KMS-11 (cell line): ENCODE data around the gene TOR2A.

Source experiments
- H2AFZ ChIP-seq: fragments of 200-600 bp; sonication (generic); 2 replicates; pipeline ENCODE4 v1.6.1; 2016; ENCODE audit warnings: antibody characterized with exemption, mixed run types, low read depth
- H3K27ac ChIP-seq: fragments of 200-600 bp; sonication (generic); 2 replicates; pipeline ENCODE4 v1.6.1; 2016; ENCODE audit warnings: mild to moderate bottlenecking, mixed run types
- H3K27me3 ChIP-seq: fragments of 200-600 bp; sonication (generic); 2 replicates; pipeline ENCODE4 v1.6.1; 2017; ENCODE audit warnings: mild to moderate bottlenecking, low read depth, mixed run types, moderate library complexity; ENCODE audit not compliant: insufficient read depth
- H3K36me3 ChIP-seq: fragments of 200-600 bp; sonication (generic); 2 replicates; pipeline ENCODE4 v1.6.1; 2017; ENCODE audit warnings: mild to moderate bottlenecking, mixed run types; ENCODE audit not compliant: insufficient read depth
- H3K4me1 ChIP-seq: fragments of 200-600 bp; sonication (generic); 2 replicates; pipeline ENCODE4 v1.6.1; 2016; ENCODE audit warnings: mild to moderate bottlenecking, low read depth, mixed run types; ENCODE audit not compliant: poor library complexity, severe bottlenecking
- H3K4me2 ChIP-seq: fragments of 200-600 bp; sonication (generic); 2 replicates; pipeline ENCODE4 v1.7.0; 2016; ENCODE audit warnings: mild to moderate bottlenecking, mixed run types
- H3K4me3 ChIP-seq: fragments of 200-600 bp; sonication (generic); IDR thresholded peaks from 2 replicates; pipeline ENCODE4 v1.6.1; 2017; ENCODE audit warnings: low read depth, low read length, mixed read lengths; ENCODE audit not compliant: insufficient read depth
- H3K79me2 ChIP-seq: fragments of 200-600 bp; sonication (generic); 2 replicates; pipeline ENCODE4 v1.6.1; 2016; ENCODE audit warnings: low read depth, mixed run types; ENCODE audit not compliant: insufficient read depth
- H3K9ac ChIP-seq: fragments of 200-600 bp; sonication (generic); 2 replicates; pipeline ENCODE4 v1.6.1; 2016; ENCODE audit warnings: mild to moderate bottlenecking, mixed run types
- H4K20me1 ChIP-seq: fragments of 200-600 bp; sonication (generic); 2 replicates; pipeline ENCODE4 v1.6.1; 2016; ENCODE audit warnings: mild to moderate bottlenecking, mixed run types; ENCODE audit not compliant: insufficient read depth
- TF ChIP-seq, protein P1 (sequence below): fragments of 200-600 bp; sonication (generic); conservative IDR thresholded peaks from 2 replicates; pipeline ENCODE4 v1.6.1; 2017; ENCODE audit warnings: low read depth, mild to moderate bottlenecking, antibody characterized with exemption, low read length, moderate library complexity, mixed read lengths

TOR2A gene

DNA sequence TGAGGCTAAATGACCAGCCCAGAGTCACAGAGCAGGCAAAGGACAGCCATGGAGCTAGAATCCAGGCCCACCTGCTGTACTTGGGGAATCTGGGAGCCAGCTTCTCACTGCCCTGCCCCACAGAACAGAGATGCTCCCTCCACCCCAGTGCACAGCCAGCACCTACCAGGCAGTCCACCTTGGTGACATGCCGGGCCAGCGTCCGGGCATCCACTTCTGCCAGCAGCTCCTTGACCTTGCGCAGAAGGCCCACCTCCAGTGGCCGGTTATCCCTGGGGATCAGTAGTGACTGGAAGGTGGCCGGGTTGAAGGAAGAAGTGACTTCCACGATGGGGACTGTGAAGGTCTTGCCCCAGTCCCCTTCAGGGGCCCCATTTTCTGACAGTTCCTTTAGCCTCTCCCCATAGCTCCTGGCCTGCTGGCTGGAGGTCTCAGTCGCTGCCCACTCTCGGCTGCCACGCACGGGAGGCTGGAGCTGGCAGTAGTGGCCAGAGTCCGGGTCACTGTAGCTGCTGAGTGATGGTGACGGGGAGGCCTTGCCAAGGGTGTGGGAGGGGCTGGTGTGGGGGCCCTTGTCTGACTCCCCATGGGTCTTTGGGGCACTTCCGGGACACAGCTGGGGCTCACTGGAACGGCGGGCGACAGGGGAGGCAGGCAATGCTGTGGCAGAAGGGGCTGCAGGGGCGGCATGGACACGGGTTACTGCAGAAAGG is 9.5 kb upstream of the TOR2A start:
- no peaks in the 10 kb centered on the region for H3K79me2 ChIP-seq
- no peak overlapping the region for H3K4me3 ChIP-seq
- no peak overlapping the region for H3K9ac ChIP-seq
- H3K27me3 ChIP-seq = no peaks in the 10 kb centered on the region
- H2AFZ ChIP-seq = no peak overlapping the region
- TF ChIP-seq, protein P1, sequence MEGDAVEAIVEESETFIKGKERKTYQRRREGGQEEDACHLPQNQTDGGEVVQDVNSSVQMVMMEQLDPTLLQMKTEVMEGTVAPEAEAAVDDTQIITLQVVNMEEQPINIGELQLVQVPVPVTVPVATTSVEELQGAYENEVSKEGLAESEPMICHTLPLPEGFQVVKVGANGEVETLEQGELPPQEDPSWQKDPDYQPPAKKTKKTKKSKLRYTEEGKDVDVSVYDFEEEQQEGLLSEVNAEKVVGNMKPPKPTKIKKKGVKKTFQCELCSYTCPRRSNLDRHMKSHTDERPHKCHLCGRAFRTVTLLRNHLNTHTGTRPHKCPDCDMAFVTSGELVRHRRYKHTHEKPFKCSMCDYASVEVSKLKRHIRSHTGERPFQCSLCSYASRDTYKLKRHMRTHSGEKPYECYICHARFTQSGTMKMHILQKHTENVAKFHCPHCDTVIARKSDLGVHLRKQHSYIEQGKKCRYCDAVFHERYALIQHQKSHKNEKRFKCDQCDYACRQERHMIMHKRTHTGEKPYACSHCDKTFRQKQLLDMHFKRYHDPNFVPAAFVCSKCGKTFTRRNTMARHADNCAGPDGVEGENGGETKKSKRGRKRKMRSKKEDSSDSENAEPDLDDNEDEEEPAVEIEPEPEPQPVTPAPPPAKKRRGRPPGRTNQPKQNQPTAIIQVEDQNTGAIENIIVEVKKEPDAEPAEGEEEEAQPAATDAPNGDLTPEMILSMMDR = no peak
- H4K20me1 ChIP-seq = no peaks in the 10 kb centered on the region
- H3K36me3 ChIP-seq = no peaks in the 10 kb centered on the region
- no peaks in the 10 kb centered on the region for H3K4me1 ChIP-seq
- H3K27ac ChIP-seq = no peak overlapping the region
- H3K4me2 ChIP-seq = no peak overlapping the region

DNA sequence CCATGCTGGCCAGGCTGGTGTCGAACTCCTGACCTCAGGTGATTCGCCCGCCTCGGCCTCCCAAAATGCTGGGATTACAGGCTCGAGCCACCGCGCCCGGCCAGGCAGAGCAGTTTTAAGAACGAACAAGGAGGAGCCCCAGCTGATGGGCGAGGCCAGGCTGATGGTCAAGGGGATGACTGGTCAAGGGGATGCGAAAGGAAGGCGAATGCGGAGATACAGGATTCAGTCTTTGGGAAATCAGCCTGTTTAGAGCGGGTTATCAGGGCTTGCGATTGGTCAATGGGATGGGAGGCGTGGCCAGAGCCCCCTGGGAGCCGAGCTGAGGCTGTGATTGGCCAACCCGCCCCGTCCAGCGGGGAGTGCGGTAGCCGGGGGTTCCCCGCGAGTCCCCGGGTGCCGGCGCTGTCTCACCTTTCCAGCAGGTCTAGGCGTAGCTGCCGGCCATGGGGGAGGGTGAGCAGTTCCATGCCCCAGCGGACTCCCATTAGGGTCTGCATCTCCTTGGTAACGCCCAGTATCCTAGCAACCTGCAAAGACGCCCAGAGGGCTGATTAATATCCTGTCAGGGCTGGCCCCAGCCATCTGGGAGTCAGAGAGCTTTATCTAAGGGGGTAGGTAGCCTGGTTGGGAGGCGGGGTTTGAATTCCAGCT is 7.5 kb upstream of the TOR2A start:
- no peaks in the 10 kb centered on the region for H3K27me3 ChIP-seq
- no peak overlapping the region for H3K4me2 ChIP-seq
- H2AFZ ChIP-seq = no peak overlapping the region
- H3K4me3 ChIP-seq = no peak overlapping the region
- no peak overlapping the region for H3K9ac ChIP-seq
- no peaks in the 10 kb centered on the region for H4K20me1 ChIP-seq
- H3K36me3 ChIP-seq = no peaks in the 10 kb centered on the region
- no peaks in the 10 kb centered on the region for H3K79me2 ChIP-seq
- no peak overlapping the region for H3K27ac ChIP-seq
- no peaks in the 10 kb centered on the region for H3K4me1 ChIP-seq
- TF ChIP-seq, protein P1 = no peak

DNA sequence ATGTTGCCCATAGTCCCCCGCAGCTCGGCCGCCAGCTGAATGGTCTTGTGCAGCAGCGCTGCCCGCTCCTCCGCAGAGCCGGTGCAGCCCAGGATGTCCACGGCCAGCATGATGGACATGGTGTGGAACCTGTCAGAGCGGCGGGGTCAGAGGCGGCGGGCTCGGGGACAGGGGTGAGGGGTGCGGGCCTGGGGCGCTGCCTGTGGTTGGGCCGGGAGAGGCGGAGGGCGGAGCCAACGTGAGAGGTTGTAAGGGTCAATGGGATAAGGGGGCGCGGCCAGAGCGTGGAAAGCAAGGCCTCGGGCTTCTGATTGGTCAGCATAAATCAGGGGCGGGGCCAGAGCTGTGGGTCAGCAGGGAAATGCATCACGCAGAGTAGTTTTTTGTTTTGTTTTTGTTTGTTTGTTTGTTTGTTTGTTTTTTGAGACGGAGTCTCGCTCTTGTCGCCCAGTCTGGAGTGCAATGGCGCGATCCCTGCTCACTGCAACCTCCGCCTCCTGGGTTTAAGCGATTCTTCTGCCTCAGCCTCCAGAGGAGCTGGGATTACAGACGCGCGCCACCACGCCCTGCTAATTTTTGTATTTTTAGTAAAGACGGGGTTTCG is 6.8 kb upstream of the TOR2A start:
- Histone ChIP-seq H3K27me3 (no peaks in the 10 kb centered on the region), H3K27ac (no peak overlapping the region), H3K4me1 (no peaks in the 10 kb centered on the region), H3K9ac (no peak overlapping the region), H3K4me2 (no peak overlapping the region), H3K36me3 (no peaks in the 10 kb centered on the region), H2AFZ (no peak overlapping the region), H3K4me3 (no peak overlapping the region), H4K20me1 (no peaks in the 10 kb centered on the region), H3K79me2 (no peaks in the 10 kb centered on the region)
- TF ChIP-seq, protein P1 = no peak

DNA sequence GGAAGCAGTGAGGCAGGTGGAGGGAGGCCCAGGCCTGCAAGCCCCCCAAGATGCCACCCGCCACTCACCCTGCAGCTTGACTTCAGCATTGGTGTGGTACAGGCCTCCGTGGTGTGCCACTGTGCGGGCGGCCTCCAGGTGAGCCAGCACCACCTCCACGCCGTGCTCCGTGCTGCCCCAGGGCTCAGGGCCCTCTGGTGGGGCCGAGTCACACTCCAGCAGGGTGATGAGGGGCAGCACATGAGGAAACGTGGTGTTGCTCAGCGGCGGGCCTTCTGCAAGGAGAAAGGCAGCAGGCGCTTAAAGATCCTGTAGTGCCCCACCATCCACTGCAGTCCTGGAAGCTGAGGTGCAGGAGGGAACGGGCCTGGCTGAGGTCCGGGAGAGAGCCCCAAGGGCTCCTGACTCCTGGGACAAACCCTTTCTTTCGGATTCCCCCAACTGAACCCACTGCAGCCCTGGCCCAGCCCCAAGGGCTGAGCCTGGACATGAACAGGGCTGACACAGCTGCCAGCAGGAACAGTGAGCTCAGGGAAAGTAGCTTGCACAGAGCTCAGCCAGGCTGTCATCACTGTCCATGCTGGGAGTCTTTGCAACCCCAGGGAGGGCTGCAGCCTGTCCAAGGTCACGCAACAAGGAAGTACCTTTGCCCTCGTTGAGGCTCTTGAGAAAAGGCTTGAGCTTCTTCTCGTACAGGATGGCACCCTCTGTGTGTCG is 4.7 kb upstream of the TOR2A start:
- no peak overlapping the region for H3K9ac ChIP-seq
- H3K79me2 ChIP-seq = no peaks in the 10 kb centered on the region
- no peaks in the 10 kb centered on the region for H4K20me1 ChIP-seq
- H3K4me3 ChIP-seq = no peak overlapping the region
- no peak overlapping the region for H3K27ac ChIP-seq
- TF ChIP-seq, protein P1 = no peak
- H2AFZ ChIP-seq = no peak overlapping the region
- H3K36me3 ChIP-seq = no peaks in the 10 kb centered on the region
- no peaks in the 10 kb centered on the region for H3K27me3 ChIP-seq
- peaks cover 11% of the 10 kb centered on the region for H3K4me1 ChIP-seq
- no peak overlapping the region for H3K4me2 ChIP-seq
